Measurements from ENCODE around the gene ATRN.
"Not testable (repeated sequence)": the region's sequence is repeated elsewhere in the genome, so short reads cannot be mapped to it uniquely, and the experiment has no call there.

Gene ATRN

DNA sequence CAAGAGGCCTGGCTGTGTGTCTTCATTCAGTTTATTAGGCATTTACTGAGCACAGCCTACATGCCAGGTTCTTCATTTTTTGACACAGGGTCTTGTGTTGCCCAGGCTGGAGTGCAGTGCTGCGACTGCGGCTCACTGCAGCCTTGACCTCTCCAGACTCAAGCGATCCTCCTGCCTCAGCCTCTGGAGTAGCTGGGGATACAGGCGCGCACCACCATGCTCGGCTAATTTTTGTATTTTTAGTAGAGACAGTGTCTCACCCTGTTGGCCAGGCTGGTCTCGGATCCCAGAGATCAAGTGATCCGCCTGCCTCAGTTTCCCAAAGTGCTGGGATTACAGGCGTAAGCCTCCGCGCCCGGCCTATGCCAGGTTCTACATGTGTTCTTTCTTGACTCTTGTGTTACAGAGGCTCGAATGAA is 601 bp upstream of the ATRN start:
- no peak for DNase-seq (ENCODE audit: low spot score)

DNA sequence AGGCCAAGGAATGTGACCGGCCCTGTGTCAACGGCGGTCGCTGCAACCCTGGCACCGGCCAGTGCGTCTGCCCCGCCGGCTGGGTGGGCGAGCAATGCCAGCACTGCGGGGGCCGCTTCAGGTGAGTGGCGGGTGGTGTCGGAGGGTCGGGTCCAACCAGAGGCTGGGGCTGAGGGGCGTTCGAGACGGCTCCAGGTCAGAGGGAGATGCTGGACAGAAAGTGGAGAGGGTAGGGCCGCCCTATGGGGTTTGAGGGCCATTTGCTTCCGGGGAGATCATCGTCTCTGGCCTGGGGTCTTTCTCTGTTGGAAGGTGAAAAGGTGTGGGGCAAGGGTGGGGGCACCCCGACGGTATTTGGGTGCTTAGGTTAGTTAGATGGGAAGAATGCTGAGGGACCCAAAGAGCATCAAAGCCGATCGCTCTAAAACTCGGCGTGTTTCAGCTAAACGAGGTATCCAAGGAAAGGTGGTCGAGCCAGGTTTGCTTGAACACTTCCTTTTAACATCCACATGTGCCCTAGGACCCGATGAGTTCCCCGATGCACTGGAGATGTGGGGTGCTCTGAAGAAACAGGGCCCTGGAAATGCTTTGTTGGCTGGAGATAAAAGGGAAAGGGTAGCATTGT is 691 bp downstream of the ATRN start:
- DNase-seq (ENCODE audit: low spot score), result no peak

DNA sequence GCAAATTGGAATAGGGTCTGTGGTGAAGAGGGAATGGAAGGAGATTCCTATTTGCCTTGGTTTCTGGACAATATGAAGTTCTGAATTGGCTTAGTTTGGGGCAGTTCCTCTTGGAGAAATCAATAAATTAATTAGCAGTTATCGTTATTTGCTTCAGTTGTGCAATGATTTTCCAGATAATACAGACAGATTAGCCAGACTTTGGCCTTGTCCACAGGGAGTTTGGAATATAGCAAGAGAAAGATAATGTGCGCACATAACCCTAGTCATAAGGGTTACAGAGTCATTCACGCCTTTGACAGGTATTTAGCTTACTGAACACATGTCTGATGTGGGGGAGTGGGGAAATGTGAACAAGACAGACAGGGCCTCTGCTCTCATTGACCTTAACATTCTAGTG is 1.3 kb downstream of the ATRN start:
- no peak for DNase-seq (ENCODE audit: low spot score)

GRCh38 chr20:3473324-3473723 is 2.5 kb downstream of the ATRN start:
- no peak for DNase-seq (ENCODE audit: low spot score)

GRCh38 chr20:3473944-3474343 is 3.1 kb downstream of the ATRN start:
- no peak for DNase-seq (ENCODE audit: low spot score)

DNA sequence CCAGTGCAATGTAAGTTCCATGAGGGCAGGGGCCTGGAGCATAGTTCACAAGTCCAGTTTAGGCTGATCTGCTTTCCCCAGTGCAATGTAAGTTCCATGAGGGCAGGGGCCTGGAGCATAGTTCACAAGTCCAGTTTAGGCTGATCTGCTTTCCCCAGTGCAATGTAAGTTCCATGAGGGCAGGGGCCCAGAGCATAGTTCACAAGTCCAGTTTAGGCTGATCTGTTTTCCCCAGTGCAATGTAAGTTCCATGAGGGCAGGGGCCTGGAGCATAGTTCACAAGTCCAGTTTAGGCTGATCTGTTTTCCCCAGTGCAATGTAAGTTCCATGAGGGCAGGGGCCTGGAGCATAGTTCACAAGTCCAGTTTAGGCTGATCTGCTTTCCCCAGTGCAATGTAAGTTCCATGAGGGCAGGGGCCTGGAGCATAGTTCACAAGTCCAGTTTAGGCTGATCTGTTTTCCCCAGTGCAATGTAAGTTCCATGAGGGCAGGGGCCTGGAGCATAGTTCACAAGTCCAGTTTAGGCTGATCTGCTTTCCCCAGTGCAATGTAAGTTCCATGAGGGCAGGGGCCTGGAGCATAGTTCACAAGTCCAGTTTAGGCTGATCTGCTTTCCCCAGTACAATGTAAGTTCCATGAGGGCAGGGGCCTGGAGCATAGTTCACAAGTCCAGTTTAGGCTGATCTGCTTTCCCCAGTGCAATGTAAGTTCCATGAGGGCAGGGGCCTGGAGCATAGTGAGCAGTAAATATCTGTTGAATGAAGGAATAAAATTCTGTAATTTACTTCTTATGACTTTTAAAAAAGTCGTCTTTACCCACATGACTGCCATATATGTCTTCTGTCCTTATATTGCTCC is 6.4 kb downstream of the ATRN start:
- not testable (repeated sequence) for DNase-seq (ENCODE audit: low spot score)

GRCh38 chr20:3477861-3478544 is 7.2 kb downstream of the ATRN start:
- DNase-seq (ENCODE audit: low spot score), result no peak

DNA sequence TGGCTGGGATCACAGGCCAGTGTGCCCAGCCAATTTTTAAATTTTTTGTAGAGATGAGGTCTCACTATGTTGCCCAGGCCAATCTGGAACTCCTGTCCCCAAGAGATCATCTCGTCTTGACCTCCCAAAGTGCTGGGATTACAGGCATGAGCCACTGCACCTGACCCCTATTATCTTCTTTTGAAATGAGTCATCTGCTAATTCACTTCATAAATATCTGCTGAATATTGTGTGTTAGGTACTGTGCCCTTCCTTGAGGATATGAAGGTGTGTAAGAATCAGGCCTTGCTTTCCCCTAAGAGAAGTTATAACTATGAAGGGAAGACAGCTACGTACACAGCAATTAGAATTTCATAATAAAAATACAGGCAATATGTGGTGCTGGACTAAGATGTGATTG is 8.2 kb downstream of the ATRN start:
- no peak for DNase-seq (ENCODE audit: low spot score)

- DNase-seq (ENCODE audit: low spot score), result no peak
Observed at GRCh38 chr20:3479759-3480615, 9.2 kb downstream of the ATRN start.

- no peak for DNase-seq (ENCODE audit: low spot score)
Observed at GRCh38 chr20:3483309-3483708, 12.5 kb downstream of the ATRN start.

DNA sequence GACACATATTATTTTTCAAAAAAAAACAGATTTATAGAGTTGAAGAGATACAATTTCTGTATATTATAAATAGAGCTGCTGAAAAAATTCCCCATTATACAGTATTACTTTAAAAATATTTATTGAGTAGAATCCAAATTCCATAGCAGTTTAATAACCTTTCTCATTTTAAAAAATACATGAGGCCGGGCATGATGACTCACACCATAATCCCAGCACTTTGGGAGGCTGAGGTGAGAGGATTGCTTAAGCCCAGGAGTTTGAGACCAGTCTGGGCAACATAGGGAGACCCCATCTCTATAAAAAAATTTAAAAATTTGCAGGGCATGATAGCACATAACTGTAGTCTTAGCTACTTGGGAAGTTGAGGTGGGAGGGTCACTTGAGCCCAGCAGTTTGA is 13.0 kb downstream of the ATRN start:
- no peak for DNase-seq (ENCODE audit: low spot score)

DNA sequence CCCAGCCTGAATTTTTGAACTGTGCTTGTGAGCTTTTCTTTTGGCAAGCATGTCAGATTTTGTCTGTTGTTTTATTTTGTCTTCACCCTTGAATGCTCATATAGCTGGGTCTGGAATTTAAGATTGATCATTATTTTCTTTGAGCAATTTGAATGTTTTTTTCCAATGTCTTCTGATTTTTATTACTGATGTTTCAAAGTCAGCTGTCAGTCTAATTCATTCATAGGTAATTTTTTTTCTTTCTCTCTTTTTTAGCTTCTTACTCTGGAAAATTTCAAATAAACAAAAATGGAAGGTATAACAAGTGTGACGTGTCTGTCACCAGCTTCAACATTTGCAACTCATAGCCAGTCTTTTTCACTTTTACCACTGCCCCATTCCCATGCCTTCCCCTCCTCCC is 15.1 kb downstream of the ATRN start:
- no peak for DNase-seq (ENCODE audit: low spot score)

- DNase-seq (ENCODE audit: low spot score), result no peak
Observed at GRCh38 chr20:3486850-3487249, 16.0 kb downstream of the ATRN start.

DNA sequence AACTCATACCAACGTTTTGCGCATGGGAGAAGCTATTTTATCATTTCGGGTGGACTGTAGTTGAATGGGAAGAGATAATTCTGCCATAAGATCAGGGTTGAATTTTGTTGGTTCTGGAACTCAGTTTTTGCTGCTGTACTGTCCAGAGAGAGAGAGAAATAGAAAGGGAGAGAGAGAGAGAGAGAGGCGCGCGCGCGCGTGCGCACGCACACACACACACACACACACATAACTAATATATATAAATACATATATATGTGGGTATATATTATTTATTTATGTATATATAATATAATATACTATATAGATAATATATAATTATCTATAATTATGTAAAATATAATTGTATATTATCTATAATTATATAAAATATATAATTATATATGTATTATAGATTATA is 21.9 kb downstream of the ATRN start:
- DNase-seq (ENCODE audit: low spot score), result no peak

- DNase-seq (ENCODE audit: low spot score), result no peak
Observed at GRCh38 chr20:3494218-3494617, 23.4 kb downstream of the ATRN start.

DNA sequence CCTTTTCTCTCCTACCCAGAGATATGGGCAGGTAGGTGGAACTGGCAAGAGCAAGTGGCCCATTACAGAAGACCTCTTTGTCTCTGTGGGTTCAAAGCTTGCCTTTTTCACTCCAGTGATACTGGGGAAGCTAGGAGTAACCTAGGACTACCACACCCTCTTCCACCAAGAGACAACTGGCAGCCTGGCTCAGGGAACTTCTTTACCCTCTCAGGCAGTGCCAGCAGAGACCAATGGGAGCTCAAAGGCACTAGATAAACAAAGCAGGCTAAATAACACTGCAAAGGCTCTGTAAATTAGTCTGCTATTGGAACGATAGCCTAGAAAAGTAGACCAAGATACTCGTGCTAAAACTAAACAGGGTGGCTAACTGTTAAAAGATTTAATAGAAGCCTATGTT is 32.1 kb downstream of the ATRN start:
- no peak for DNase-seq (ENCODE audit: low spot score)

- DNase-seq (ENCODE audit: low spot score), result no peak
Observed at GRCh38 chr20:3505148-3505547, 34.3 kb downstream of the ATRN start.

DNA sequence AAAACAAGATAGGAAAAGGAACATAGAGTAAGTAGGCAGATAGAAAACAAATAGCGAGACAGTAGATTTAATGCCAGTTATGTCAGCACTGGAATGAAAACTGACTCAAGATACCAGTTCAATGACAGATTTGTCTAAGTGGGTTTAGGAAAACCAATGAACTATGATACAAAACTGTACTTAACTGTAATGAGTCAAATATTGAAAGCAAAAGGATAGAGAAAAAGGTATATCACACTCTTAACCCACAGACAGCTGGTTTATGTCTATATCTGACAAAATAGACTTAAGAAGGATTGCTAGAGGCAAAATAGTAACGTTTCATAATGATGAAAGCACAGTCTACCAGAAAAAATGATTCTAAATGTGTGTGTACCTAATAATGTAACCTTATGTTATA is 38.2 kb downstream of the ATRN start:
- no peak for DNase-seq (ENCODE audit: low spot score)

DNA sequence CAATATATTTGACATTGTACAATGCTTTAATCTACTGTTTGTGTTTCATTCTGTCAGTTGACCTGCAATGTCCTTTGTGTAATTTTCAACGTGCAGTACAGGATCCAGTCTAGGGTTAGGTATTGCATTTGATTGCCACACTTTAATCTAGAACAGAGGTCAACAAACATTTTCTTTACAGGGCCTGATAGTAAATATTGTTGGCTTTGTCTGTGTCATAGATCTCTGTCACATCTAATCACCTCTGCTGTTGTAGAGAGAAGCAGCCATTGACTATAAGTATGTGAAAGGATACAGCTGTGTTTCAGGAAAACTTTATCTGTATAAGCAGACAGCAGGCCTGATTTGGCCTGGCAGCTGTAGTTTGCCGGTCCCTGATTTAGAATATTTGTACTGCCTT is 39.3 kb downstream of the ATRN start:
- DNase-seq (ENCODE audit: low spot score), result no peak

GRCh38 chr20:3512239-3512638 is 41.4 kb downstream of the ATRN start:
- not testable (repeated sequence) for DNase-seq (ENCODE audit: low spot score)

GRCh38 chr20:3514012-3514642 is 43.3 kb downstream of the ATRN start:
- DNase-seq (ENCODE audit: low spot score), result no peak
